CD8-positive, alpha-beta memory T cell (primary cell): Measurements from ENCODE around the gene DUSP1. TPM values are rescaled to one million over a fixed set of nuclear protein-coding genes. Genes with fewer than 3 reads are reported as not detected.

Experiments
- CTCF ChIA-PET: fragments of 350-600 bp; sonication (Branson Sonifier 250); formaldehyde crosslinking; loops from one replicate; lab custom pipeline; 2021; ENCODE audit warnings: antibody characterized with exemption; lab: Charles Lee
- POLR2A ChIA-PET: fragments of 350-600 bp; sonication (Branson Sonifier 250); formaldehyde crosslinking; loops from one replicate; lab custom pipeline; 2021; ENCODE audit warnings: antibody characterized with exemption; lab: Charles Lee
- DNase-seq, 5 donors: peaks; one replicate each; pipeline versions ENCODE4 v3.0.0 to v3.0.0-alpha.2; 2020 to 2022; ENCODE audit warnings: mixed read lengths in 1 of 5
- H3K27ac ChIP-seq: one replicate; pipeline ENCODE4 v1.7.0; 2013; ENCODE audit warnings: low read depth, mild to moderate bottlenecking, low read length, moderate library complexity
- H3K27me3 ChIP-seq: 2 replicates; pipeline ENCODE4 v1.7.0; 2013; ENCODE audit warnings: low read length, mild to moderate bottlenecking; ENCODE audit not compliant: insufficient read depth, poor library complexity, severe bottlenecking
- H3K36me3 ChIP-seq: 2 replicates; pipeline ENCODE4 v1.7.0; 2013; ENCODE audit warnings: mild to moderate bottlenecking, low read length, moderate library complexity; ENCODE audit not compliant: insufficient read depth
- H3K4me1 ChIP-seq: 2 replicates; pipeline ENCODE4 v1.7.0; 2013; ENCODE audit warnings: mild to moderate bottlenecking, low read length, moderate library complexity; ENCODE audit not compliant: insufficient read depth
- H3K4me3 ChIP-seq: 2 replicates; pipeline ENCODE4 v1.7.0; 2013; ENCODE audit warnings: mild to moderate bottlenecking, low read length
- H3K9me3 ChIP-seq: 2 replicates; pipeline ENCODE4 v1.7.0; 2013; ENCODE audit warnings: mild to moderate bottlenecking, low read length
- H3K27ac Mint-ChIP-seq, 8 donors: one replicate each; pipeline ENCODE4 v1.8.0; 2020 to 2021; ENCODE audit warnings: mixed read lengths in 8 of 8, mild to moderate bottlenecking in 6 of 8, inconsistent platforms in 3 of 8, moderate library complexity in 3 of 8
- H3K27me3 Mint-ChIP-seq, 2 donors: one replicate each; pipeline ENCODE4 v1.8.0; 2020 to 2021; ENCODE audit warnings: mixed read lengths in 2 of 2, mild to moderate bottlenecking in 1 of 2, moderate library complexity in 1 of 2
- H3K36me3 Mint-ChIP-seq, 3 donors: one replicate each; pipeline ENCODE4 v1.8.0; 2020 to 2021; ENCODE audit warnings: mixed read lengths in 3 of 3, inconsistent platforms in 1 of 3, mild to moderate bottlenecking in 1 of 3
- H3K4me1 Mint-ChIP-seq, 3 donors: one replicate each; pipeline ENCODE4 v1.8.0; 2020 to 2021; ENCODE audit warnings: mixed read lengths in 3 of 3, inconsistent platforms in 1 of 3, mild to moderate bottlenecking in 1 of 3
- H3K4me3 Mint-ChIP-seq, 7 donors: one replicate each; pipeline ENCODE4 v1.8.0; 2020 to 2021; ENCODE audit warnings: mixed read lengths in 7 of 7, mild to moderate bottlenecking in 6 of 7, moderate library complexity in 4 of 7, inconsistent platforms in 2 of 7
- H3K9me3 Mint-ChIP-seq, 5 donors: one replicate each; pipeline ENCODE4 v1.8.0; 2020 to 2022; ENCODE audit warnings: mixed read lengths in 5 of 5, mild to moderate bottlenecking in 3 of 5, moderate library complexity in 2 of 5, inconsistent platforms in 1 of 5
- polyA plus RNA-seq: library from polyadenylated mRNA; unstranded; fragments of 300-500 nt; fragmentation: Illumina TruSeq; gene quantifications from one replicate; pipeline ENCODE4 v1.2.3, GENCODE V29; 2021
- total RNA-seq, 2 experiments: library from RNA; stranded (reverse); gene quantifications; one replicate each; pipeline ENCODE4 v1.2.3, GENCODE V29; 2021

Gene DUSP1
- total and polyA plus RNA-seq, 3 experiments from 2014 or later: 9.4 to 1,007 (median 10.9) TPM

DNA sequence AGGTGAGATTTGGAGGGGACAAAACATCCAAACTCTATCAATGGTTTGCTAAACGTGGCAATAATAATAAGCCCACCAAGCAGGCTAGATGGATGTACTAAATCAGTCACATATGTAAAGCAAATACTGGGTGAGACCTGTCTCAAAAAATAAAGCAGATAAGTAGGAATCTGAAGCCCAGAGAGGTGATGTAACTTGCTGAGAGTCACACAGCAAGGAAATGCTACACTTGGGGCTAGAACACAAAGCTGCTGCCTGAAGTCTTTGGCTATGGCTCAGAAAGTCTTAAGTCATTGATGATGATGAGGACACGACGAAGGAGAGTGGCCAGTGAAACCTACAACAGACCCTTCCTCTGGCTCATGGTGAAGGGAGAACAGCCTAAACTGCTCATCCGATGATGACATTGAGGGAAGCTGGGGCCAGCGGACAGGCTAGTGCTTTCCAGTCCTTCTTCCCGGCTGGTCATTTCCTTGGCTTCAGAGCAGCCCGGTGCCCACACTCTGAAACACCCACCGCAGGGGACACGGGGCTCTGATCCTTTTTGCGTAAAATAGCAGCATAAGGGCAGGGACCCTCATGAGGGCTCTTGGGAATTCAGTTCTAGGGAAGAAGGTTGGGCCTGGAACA is 14.1 kb downstream of the DUSP1 start:
- no peaks in the 10 kb centered on the region for H3K27me3 ChIP-seq
- DNase-seq: no peak
- H3K9me3 ChIP-seq: no peaks in the 10 kb centered on the region
- H3K27ac Mint-ChIP-seq: no peak overlapping the region
- peaks cover 0 to 3% (median 0%) of the 10 kb centered on the region in 3 donors for H3K4me1 Mint-ChIP-seq
- ChIA-PET POLR2A (no interaction called here), CTCF (no interaction called here)
- H3K36me3 ChIP-seq: no peaks in the 10 kb centered on the region
- H3K27ac ChIP-seq: no peak overlapping the region
- peaks cover 0 to 6% (median 0%) of the 10 kb centered on the region in 3 donors for H3K36me3 Mint-ChIP-seq
- H3K4me1 ChIP-seq: peaks cover 3% of the 10 kb centered on the region
- no peak overlapping the region for H3K4me3 Mint-ChIP-seq
- H3K27me3 Mint-ChIP-seq: peaks cover 6 to 8% of the 10 kb centered on the region in 2 donors
- no peak overlapping the region for H3K4me3 ChIP-seq
- H3K9me3 Mint-ChIP-seq: peaks cover 0 to 11% (median 5%) of the 10 kb centered on the region in 5 donors

- H3K9me3 ChIP-seq: no peaks in the 10 kb centered on the region
- peaks cover 3% of the 10 kb centered on the region for H3K4me1 ChIP-seq
- Mint-ChIP-seq H3K27ac (peak overlapping the region in 1 of 8 donors; percentile 29), H3K36me3 (peaks cover 0 to 6% (median 0%) of the 10 kb centered on the region in 3 donors), H3K9me3 (peaks cover 0 to 5% (median 2%) of the 10 kb centered on the region in 5 donors), H3K4me3 (no peak overlapping the region), H3K27me3 (peaks cover 11% of the 10 kb centered on the region in 2 donors), H3K4me1 (no peaks in the 10 kb centered on the region)
- POLR2A ChIA-PET: no interaction called here
- no peak overlapping the region for H3K4me3 ChIP-seq
- CTCF ChIA-PET: interaction anchor here (1.1 to 2.2 kb wide), 4 partner anchors 10 to 41 kb away, joined by 4 to 11 read pairs (median 5); no protein-coding TSS in a partner anchor
- H3K36me3 ChIP-seq: no peaks in the 10 kb centered on the region
- DNase-seq: no peak
- no peaks in the 10 kb centered on the region for H3K27me3 ChIP-seq
- H3K27ac ChIP-seq: no peak overlapping the region
Measured at GRCh38 chr5:172754596-172755356, 16.2 kb downstream of the DUSP1 start.

DNA sequence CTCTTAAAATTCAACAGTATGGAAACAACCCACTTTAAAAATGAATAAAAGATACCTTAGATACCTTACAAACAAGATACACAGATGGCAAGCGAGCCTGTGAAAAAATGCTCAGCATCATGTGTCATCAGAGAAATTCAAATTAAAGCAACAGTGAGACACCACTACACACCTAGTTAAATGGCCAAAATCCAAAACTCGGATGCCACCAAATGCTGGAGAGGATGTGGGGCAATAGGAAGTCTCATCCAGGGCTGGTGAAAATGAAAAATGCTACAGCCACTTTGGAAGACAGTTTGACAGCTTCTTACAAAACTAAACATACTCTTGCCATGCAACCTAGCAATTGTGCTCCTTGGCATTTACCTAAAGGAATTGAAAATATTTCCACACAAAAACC is 17.9 kb downstream of the DUSP1 start:
- Histone ChIP-seq H3K4me3 (no peak overlapping the region), H3K36me3 (no peaks in the 10 kb centered on the region), H3K9me3 (no peaks in the 10 kb centered on the region), H3K4me1 (peaks cover 3% of the 10 kb centered on the region), H3K27ac (no peak overlapping the region), H3K27me3 (no peaks in the 10 kb centered on the region)
- no peak for DNase-seq
- no peak overlapping the region for H3K27ac Mint-ChIP-seq
- CTCF ChIA-PET: interaction anchor here (1.9 kb wide), 1 partner anchor 19 kb away, joined by 4 read pairs; no protein-coding TSS in a partner anchor
- no peaks in the 10 kb centered on the region for H3K36me3 Mint-ChIP-seq
- H3K27me3 Mint-ChIP-seq: peaks cover 11 to 12% of the 10 kb centered on the region in 2 donors
- H3K9me3 Mint-ChIP-seq: no peaks in the 10 kb centered on the region
- no peak overlapping the region for H3K4me3 Mint-ChIP-seq
- no peaks in the 10 kb centered on the region for H3K4me1 Mint-ChIP-seq
- POLR2A ChIA-PET: no interaction called here

GRCh38 chr5:172751761-172752510 is 19.1 kb downstream of the DUSP1 start:
- POLR2A ChIA-PET: no interaction called here
- Mint-ChIP-seq H3K36me3 (no peaks in the 10 kb centered on the region), H3K4me3 (no peak overlapping the region)

DNA sequence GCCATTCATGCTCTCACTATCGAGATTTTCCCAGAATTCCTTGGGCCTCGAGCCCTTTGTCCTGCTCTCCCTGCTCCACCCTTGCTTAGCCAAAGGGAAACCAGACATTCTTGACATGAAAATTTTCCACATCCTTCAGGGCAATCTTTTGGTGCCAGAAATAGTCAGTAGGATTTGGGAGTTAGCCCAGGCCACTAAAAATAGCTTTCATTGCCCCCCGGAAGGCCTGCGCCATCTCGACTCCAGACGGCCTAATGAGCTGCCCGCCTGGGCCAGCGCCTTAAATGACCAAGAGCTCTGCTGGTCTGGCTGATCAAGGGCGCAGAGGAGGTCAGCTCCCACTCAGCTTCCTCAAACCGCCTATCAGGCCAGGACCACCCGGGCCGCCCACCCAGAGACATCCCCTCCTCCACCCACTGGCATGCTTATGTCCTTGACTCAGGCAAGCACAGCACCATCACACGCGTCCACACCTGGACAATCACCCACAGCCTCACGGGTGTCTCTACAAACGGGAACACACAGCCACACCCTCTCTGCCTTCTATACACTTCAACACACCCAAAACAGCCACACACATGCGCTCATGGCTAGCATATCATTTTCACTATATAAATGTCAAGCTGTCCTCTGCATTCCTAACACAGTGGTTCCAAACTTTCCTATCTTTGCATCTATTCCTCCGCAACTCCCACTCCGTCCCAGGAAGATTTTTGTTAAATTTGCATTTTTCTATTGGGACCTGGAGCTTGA is 20.9 kb downstream of the DUSP1 start:
- peaks cover 4 to 12% of the 10 kb centered on the region in 2 donors for H3K27me3 Mint-ChIP-seq
- POLR2A ChIA-PET: no interaction called here

More at GRCh38 chr5:172751761-172752510, 19.1 kb downstream of the DUSP1 start:
- Histone ChIP-seq H3K4me3 (no peak overlapping the region), H3K4me1 (no peaks in the 10 kb centered on the region), H3K9me3 (no peaks in the 10 kb centered on the region), H3K27ac (no peak overlapping the region), H3K27me3 (no peaks in the 10 kb centered on the region), H3K36me3 (no peaks in the 10 kb centered on the region)
- Mint-ChIP-seq H3K4me1 (no peaks in the 10 kb centered on the region), H3K27ac (peak overlapping the region in 1 of 8 donors; percentile 15), H3K9me3 (peaks cover 0 to 4% (median 0%) of the 10 kb centered on the region in 5 donors), H3K27me3 (peaks cover 4 to 12% of the 10 kb centered on the region in 2 donors)
- CTCF ChIA-PET: interaction anchor here (1.9 kb wide), 1 partner anchor 18 kb away, joined by 4 read pairs; no protein-coding TSS in a partner anchor
- DNase-seq: no peak

GRCh38 chr5:172749076-172749475 is 21.9 kb downstream of the DUSP1 start:
- H3K36me3 Mint-ChIP-seq: no peaks in the 10 kb centered on the region
- H3K36me3 ChIP-seq: no peaks in the 10 kb centered on the region
- no peak overlapping the region for H3K4me3 ChIP-seq
- H3K27ac ChIP-seq: no peak overlapping the region
- H3K27ac Mint-ChIP-seq: no peak overlapping the region
- H3K4me1 Mint-ChIP-seq: peaks cover 5 to 14% (median 10%) of the 10 kb centered on the region in 3 donors
- ChIA-PET CTCF (interaction anchor here (0.9 kb wide), 1 partner anchor 25 kb away, joined by 4 read pairs; no protein-coding TSS in a partner anchor), POLR2A (interaction anchor here (0.6 kb wide), 1 partner anchor 9 kb away, joined by 3 read pairs; no protein-coding TSS in a partner anchor)
- peaks cover 4 to 12% of the 10 kb centered on the region in 2 donors for H3K27me3 Mint-ChIP-seq
- H3K9me3 ChIP-seq: no peaks in the 10 kb centered on the region
- H3K4me3 Mint-ChIP-seq: no peak overlapping the region
- no peak for DNase-seq
- no peaks in the 10 kb centered on the region for H3K4me1 ChIP-seq
- H3K9me3 Mint-ChIP-seq: peaks cover 0 to 4% (median 0%) of the 10 kb centered on the region in 5 donors
- H3K27me3 ChIP-seq: no peaks in the 10 kb centered on the region

More for the DNA sequence above, 20.9 kb downstream of the DUSP1 start:
- H3K27me3 ChIP-seq: no peaks in the 10 kb centered on the region
- H3K4me1 Mint-ChIP-seq: peaks cover 0 to 4% (median 2%) of the 10 kb centered on the region in 3 donors
- no peaks in the 10 kb centered on the region for H3K36me3 ChIP-seq
- no peak overlapping the region for H3K4me3 ChIP-seq
- DNase-seq: no peak
- peak overlapping the region in 1 of 8 donors; percentile 28 for H3K27ac Mint-ChIP-seq
- no peaks in the 10 kb centered on the region for H3K9me3 ChIP-seq
- H3K9me3 Mint-ChIP-seq: peaks cover 0 to 4% (median 0%) of the 10 kb centered on the region in 5 donors
- no peak overlapping the region for H3K4me3 Mint-ChIP-seq
- H3K27ac ChIP-seq: no peak overlapping the region
- CTCF ChIA-PET: interaction anchor here (0.9 to 1.1 kb wide), 2 partner anchors 26 to 35 kb away, joined by 3 to 4 read pairs; no protein-coding TSS in a partner anchor
- no peaks in the 10 kb centered on the region for H3K36me3 Mint-ChIP-seq
- H3K4me1 ChIP-seq: no peaks in the 10 kb centered on the region

DNA sequence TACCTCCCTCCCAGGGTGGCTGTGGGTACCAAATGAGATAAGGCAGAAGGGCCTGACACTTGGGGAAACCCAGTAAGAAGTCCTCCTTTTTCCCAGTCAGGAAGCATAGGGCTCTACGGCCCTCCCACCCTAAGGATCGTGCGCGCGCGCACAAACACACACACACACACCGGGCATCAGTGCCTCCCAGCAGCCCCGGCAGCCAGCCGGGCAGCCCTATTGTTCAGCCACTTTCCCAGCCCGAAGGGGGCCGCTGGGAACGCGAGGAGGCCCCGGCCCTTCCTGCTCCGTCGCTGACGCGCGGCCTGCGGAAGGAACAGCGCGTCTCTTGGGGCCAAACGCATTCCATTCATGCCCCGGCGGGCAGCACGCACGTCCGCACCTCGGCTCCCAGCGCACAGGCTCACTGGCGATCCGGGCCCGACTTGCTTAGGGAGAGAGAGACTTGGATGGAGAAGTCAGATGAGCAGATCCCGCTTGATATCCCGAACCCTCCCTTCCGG is 22.6 kb downstream of the DUSP1 start:
- peaks cover 4 to 8% of the 10 kb centered on the region in 2 donors for H3K27me3 Mint-ChIP-seq
- H3K4me1 Mint-ChIP-seq: peaks cover 7 to 21% (median 10%) of the 10 kb centered on the region in 3 donors
- CTCF ChIA-PET: no interaction called here
- H3K36me3 Mint-ChIP-seq: no peaks in the 10 kb centered on the region
- DNase-seq: no peak
- H3K27ac Mint-ChIP-seq: peak overlapping the region in 1 of 8 donors; percentile 93
- no peak overlapping the region for H3K4me3 Mint-ChIP-seq
- no peaks in the 10 kb centered on the region for H3K36me3 ChIP-seq
- no peaks in the 10 kb centered on the region for H3K27me3 ChIP-seq
- POLR2A ChIA-PET: no interaction called here
- no peak overlapping the region for H3K27ac ChIP-seq
- H3K9me3 ChIP-seq: no peaks in the 10 kb centered on the region
- H3K9me3 Mint-ChIP-seq: peaks cover 0 to 4% (median 0%) of the 10 kb centered on the region in 5 donors
- no peak overlapping the region for H3K4me3 ChIP-seq
- H3K4me1 ChIP-seq: no peaks in the 10 kb centered on the region
